Trophoblast cell (in vitro differentiated cells and primary cell): ENCODE data around the gene SMOC1.

Source experiments
- DNase-seq, 2 donors: peaks; one replicate each; pipeline ENCODE4 v3.0.0-alpha.2; 2016
- H2AFZ ChIP-seq: 2 replicates; pipeline ENCODE4 v1.6.1; 2013; ENCODE audit warnings: low read length, moderate library complexity, mild to moderate bottlenecking; ENCODE audit not compliant: insufficient read depth, poor library complexity
- H2AK5ac ChIP-seq: 2 replicates; pipeline ENCODE4 v1.6.1; 2013; ENCODE audit warnings: mild to moderate bottlenecking, low read length
- H2BK120ac ChIP-seq: 2 replicates; pipeline ENCODE4 v1.6.1; 2013; ENCODE audit warnings: low read length, mild to moderate bottlenecking, moderate library complexity; ENCODE audit not compliant: insufficient read depth, poor library complexity
- H2BK12ac ChIP-seq: 2 replicates; pipeline ENCODE4 v1.6.1; 2013; ENCODE audit warnings: mild to moderate bottlenecking, low read length, moderate library complexity
- H2BK5ac ChIP-seq: 2 replicates; pipeline ENCODE4 v1.6.1; 2013; ENCODE audit warnings: low read length, low read depth, moderate library complexity, mild to moderate bottlenecking; ENCODE audit not compliant: poor library complexity
- H3K14ac ChIP-seq: 2 replicates; pipeline ENCODE4 v1.6.1; 2013; ENCODE audit warnings: mild to moderate bottlenecking, low read length
- H3K18ac ChIP-seq: 2 replicates; pipeline ENCODE4 v1.6.1; 2013; ENCODE audit warnings: mild to moderate bottlenecking, low read length
- H3K23ac ChIP-seq: 2 replicates; pipeline ENCODE4 v1.6.1; 2013; ENCODE audit warnings: low read length
- H3K27ac ChIP-seq: 2 replicates; pipeline ENCODE4 v1.5.1; 2013; ENCODE audit warnings: low read depth, mild to moderate bottlenecking, inconsistent platforms, low read length, moderate library complexity
- H3K27me3 ChIP-seq: 2 replicates; pipeline ENCODE4 v1.6.1; 2013; ENCODE audit warnings: inconsistent platforms, mild to moderate bottlenecking, low read length, moderate library complexity; ENCODE audit not compliant: insufficient read depth
- H3K36me3 ChIP-seq, 2 experiments: 1 replicate in 1 of 2; 2 replicates in 1 of 2; pipeline ENCODE4 v1.6.1; 2013; ENCODE audit warnings: low read length in 2 of 2, mild to moderate bottlenecking in 2 of 2, moderate library complexity in 1 of 2; ENCODE audit not compliant: insufficient read depth in 2 of 2, control insufficient read depth in 1 of 2
- H3K4ac ChIP-seq: 2 replicates; pipeline ENCODE4 v1.6.1; 2013; ENCODE audit warnings: low read depth, mild to moderate bottlenecking, low read length, moderate library complexity
- H3K4me1 ChIP-seq, 2 experiments: 1 replicate in 1 of 2; 2 replicates in 1 of 2; pipeline ENCODE4 v1.6.1; 2013; ENCODE audit warnings: low read length in 2 of 2, mild to moderate bottlenecking in 2 of 2, moderate library complexity in 1 of 2; ENCODE audit not compliant: insufficient read depth in 2 of 2, control insufficient read depth in 1 of 2
- H3K4me2 ChIP-seq: 2 replicates; pipeline ENCODE4 v1.6.1; 2013; ENCODE audit warnings: inconsistent platforms, mild to moderate bottlenecking, low read length, moderate library complexity
- H3K4me3 ChIP-seq: 2 replicates; pipeline ENCODE4 v1.5.1; 2013; ENCODE audit warnings: mild to moderate bottlenecking, low read depth, low read length, inconsistent platforms
- H3K79me1 ChIP-seq: one replicate; pipeline ENCODE4 v1.6.1; 2013; ENCODE audit warnings: low read length
- H3K79me2 ChIP-seq: 2 replicates; pipeline ENCODE4 v1.6.1; 2013; ENCODE audit warnings: low read length, mild to moderate bottlenecking; ENCODE audit not compliant: control insufficient read depth, insufficient read depth, poor library complexity
- H3K9ac ChIP-seq: 2 replicates; pipeline ENCODE4 v1.6.1; 2013; ENCODE audit warnings: mild to moderate bottlenecking, low read length
- H3K9me3 ChIP-seq: 2 replicates; pipeline ENCODE4 v1.6.1; 2013; ENCODE audit warnings: low read depth, mild to moderate bottlenecking, control low read depth, inconsistent platforms, low read length; ENCODE audit not compliant: insufficient read depth
- H4K12ac ChIP-seq: 2 replicates; pipeline ENCODE4 v1.6.1; 2013; ENCODE audit warnings: low read depth, mild to moderate bottlenecking, low read length, moderate library complexity
- H4K8ac ChIP-seq: 2 replicates; pipeline ENCODE4 v1.6.1; 2013; ENCODE audit warnings: low read depth, mild to moderate bottlenecking, low read length, moderate library complexity
- H4K91ac ChIP-seq: one replicate; pipeline ENCODE4 v1.6.1; 2013; ENCODE audit warnings: low read depth, mild to moderate bottlenecking, low read length, moderate library complexity
- WGBS: extraction: QIAGEN DNeasy Blood & Tissue Kit; methylation state at CpG from one replicate; pipeline ENCODE4 v1.1.7; 2013; ENCODE audit warnings: missing lambda C conversion rate; ENCODE audit not compliant: insufficient read length, insufficient coverage; ENCODE audit errors: extremely low coverage; 5-methylcytosine and 5-hydroxymethylcytosine counted together

SMOC1 gene

DNA sequence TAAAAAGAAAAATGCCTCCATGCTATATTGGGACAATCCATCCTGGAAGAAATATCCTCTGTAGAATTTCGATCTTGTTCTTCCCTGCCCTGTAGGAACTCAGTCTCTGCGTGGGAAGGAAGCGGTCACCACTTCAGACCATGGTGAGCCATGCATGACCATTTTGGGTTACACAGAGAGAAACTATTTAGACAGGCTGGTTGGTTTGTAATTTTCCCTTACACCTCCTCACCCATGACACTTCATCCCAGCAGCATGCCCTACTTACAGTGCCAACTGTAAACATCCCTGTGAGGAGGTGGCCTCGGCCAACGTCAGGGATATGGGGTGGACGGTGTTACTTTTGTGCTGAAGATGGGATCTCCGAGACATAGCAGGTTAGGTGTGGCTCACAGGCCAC is 121.4 kb downstream of the SMOC1 start:
- Histone ChIP-seq H2BK12ac (no peak overlapping the region), H3K4ac (no peak overlapping the region), H3K23ac (no peak overlapping the region), H3K4me1 (no peaks in the 10 kb centered on the region), H3K4me2 (no peak overlapping the region), H2AK5ac (no peak overlapping the region), H3K79me2 (no peaks in the 10 kb centered on the region), H3K27me3 (no peaks in the 10 kb centered on the region), H3K14ac (no peak overlapping the region), H3K18ac (no peak overlapping the region), H4K91ac (no peak overlapping the region), H3K36me3 (no peaks in the 10 kb centered on the region), H3K79me1 (no peaks in the 10 kb centered on the region), H3K27ac (no peak overlapping the region), H2BK5ac (no peak overlapping the region), H3K9me3 (no peaks in the 10 kb centered on the region), H3K4me3 (no peak overlapping the region), H2AFZ (no peak overlapping the region), H4K8ac (no peak overlapping the region), H3K9ac (no peak overlapping the region), H4K12ac (no peak overlapping the region), H2BK120ac (no peak overlapping the region)
- DNase-seq = no peak
- no CpG with 5 or more reads among the region's 7 CpGs for WGBS

DNA sequence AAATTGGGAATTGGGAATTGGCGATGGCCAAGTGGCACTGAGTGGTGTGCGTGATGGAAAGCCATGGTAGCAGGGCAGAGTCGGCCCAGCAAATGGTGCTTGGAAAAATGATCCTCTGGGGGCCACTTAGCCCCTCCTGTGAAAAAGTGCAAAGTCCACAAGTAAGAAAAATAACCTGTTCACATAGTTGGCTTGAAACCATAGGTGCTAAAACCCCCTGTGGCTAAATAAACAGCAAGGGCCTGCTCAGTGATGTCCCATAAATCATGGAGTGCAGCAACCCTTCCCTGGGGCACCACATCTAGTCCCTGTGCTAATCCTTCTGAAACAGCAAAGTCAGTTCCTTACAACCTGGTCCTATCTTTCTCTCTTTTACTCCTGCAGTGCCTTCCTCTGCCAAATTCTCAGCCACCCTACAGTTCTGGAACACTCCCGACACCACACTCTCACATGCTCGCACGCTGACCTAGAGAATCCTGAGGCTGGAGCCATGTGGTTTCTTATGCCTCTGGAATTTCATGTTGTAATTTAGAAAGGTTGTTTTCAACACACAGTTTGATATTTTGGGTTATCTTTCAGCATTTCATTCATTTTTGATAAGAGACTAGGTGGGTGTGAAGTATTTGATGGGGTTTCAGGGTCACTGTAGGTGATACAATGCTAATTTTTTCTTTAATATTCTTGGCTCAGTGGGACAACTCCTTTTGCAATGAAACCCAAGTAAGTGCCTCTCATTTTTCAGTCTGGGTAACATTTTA is 123.6 kb downstream of the SMOC1 start:
- H4K91ac ChIP-seq = no peak overlapping the region
- no CpG with 5 or more reads among the region's 6 CpGs for WGBS
- H2BK5ac ChIP-seq = no peak overlapping the region
- H2AK5ac ChIP-seq = no peak overlapping the region
- H2AFZ ChIP-seq = no peak overlapping the region
- no peaks in the 10 kb centered on the region for H3K27me3 ChIP-seq
- no peak overlapping the region for H4K12ac ChIP-seq
- no peak overlapping the region for H3K4ac ChIP-seq
- H3K4me1 ChIP-seq = no peaks in the 10 kb centered on the region
- no peaks in the 10 kb centered on the region for H3K9me3 ChIP-seq
- no peak overlapping the region for H2BK12ac ChIP-seq
- H3K9ac ChIP-seq = no peak overlapping the region
- no peaks in the 10 kb centered on the region for H3K79me2 ChIP-seq
- no peak overlapping the region for H4K8ac ChIP-seq
- DNase-seq = no peak
- H3K4me3 ChIP-seq = no peak overlapping the region
- H3K27ac ChIP-seq = no peak overlapping the region
- H3K79me1 ChIP-seq = no peaks in the 10 kb centered on the region
- no peak overlapping the region for H3K4me2 ChIP-seq
- H3K23ac ChIP-seq = no peak overlapping the region
- no peak overlapping the region for H2BK120ac ChIP-seq
- no peak overlapping the region for H3K14ac ChIP-seq
- H3K36me3 ChIP-seq = no peaks in the 10 kb centered on the region
- no peak overlapping the region for H3K18ac ChIP-seq

DNA sequence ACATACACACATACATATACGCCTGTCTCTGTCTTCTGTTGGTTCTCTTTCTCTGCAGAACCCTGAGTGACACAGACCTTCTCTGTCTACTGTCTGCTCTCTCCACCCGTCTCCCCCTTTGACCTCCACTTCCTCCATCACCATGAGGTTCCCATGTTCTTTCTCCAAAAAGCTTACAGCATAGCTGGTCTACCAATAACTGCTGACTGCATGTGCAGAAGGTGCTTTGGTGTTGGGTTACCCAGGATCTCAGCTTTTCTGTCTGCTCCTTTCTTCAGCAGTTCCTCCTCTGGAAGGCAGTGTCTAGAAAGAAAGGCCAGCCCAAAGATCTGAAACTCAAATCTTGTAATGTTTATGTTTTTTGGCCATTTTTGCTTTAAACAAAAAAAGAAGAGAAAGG is 125.6 kb downstream of the SMOC1 start:
- no peak overlapping the region for H2BK5ac ChIP-seq
- H2AK5ac ChIP-seq = no peak overlapping the region
- no peak overlapping the region for H3K23ac ChIP-seq
- H2AFZ ChIP-seq = no peak overlapping the region
- H4K12ac ChIP-seq = no peak overlapping the region
- H3K27ac ChIP-seq = no peak overlapping the region
- no peaks in the 10 kb centered on the region for H3K27me3 ChIP-seq
- no peak overlapping the region for H3K14ac ChIP-seq
- no peak overlapping the region for H3K9ac ChIP-seq
- WGBS = no CpG with 5 or more reads among the region's 2 CpGs
- no peak overlapping the region for H2BK120ac ChIP-seq
- H3K79me1 ChIP-seq = no peaks in the 10 kb centered on the region
- DNase-seq = no peak
- peaks cover 0 to under 1% of the 10 kb centered on the region in 2 experiments for H3K4me1 ChIP-seq
- H3K9me3 ChIP-seq = no peaks in the 10 kb centered on the region
- H3K36me3 ChIP-seq = no peaks in the 10 kb centered on the region
- no peak overlapping the region for H4K91ac ChIP-seq
- no peaks in the 10 kb centered on the region for H3K79me2 ChIP-seq
- no peak overlapping the region for H4K8ac ChIP-seq
- no peak overlapping the region for H3K4me2 ChIP-seq
- H3K4ac ChIP-seq = no peak overlapping the region
- no peak overlapping the region for H3K18ac ChIP-seq
- H2BK12ac ChIP-seq = no peak overlapping the region
- no peak overlapping the region for H3K4me3 ChIP-seq

DNA sequence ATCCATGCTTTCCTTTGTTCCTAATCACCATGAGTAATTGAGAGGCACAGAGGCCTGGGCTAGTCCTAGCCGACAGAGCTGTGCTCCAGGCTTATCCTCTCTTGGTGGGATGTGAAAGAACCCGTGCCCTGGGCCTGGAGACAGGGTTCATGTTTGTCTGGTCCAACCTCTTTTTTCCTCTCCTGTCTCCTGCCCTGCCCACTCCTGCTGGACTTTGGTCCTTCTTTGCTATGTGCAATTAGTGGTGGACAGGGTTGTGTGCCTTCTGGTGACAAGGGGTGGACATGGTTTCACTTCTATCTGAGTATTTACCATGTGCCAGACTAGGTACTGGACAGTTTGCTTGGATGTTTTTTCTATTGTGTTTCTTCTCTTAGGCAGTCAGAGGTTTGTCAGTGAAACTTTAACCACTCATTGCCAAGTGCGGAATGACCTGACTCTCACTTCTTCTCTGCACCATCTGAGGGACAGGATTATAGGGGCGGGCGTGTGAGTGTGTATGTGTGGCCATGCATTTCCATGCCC is 126.1 kb downstream of the SMOC1 start:
- peaks cover 3 to 6% of the 10 kb centered on the region in 2 experiments for H3K4me1 ChIP-seq
- H3K4ac ChIP-seq = no peak overlapping the region
- no peak overlapping the region for H3K23ac ChIP-seq
- H3K4me2 ChIP-seq = no peak overlapping the region
- no peak overlapping the region for H3K14ac ChIP-seq
- no peak overlapping the region for H4K91ac ChIP-seq
- no peak overlapping the region for H2AK5ac ChIP-seq
- H3K27ac ChIP-seq = no peak overlapping the region
- no peaks in the 10 kb centered on the region for H3K79me2 ChIP-seq
- no peaks in the 10 kb centered on the region for H3K9me3 ChIP-seq
- no peak overlapping the region for H2AFZ ChIP-seq
- no peaks in the 10 kb centered on the region for H3K36me3 ChIP-seq
- H2BK5ac ChIP-seq = no peak overlapping the region
- H2BK120ac ChIP-seq = no peak overlapping the region
- no peaks in the 10 kb centered on the region for H3K79me1 ChIP-seq
- no peak for DNase-seq
- no peak overlapping the region for H4K8ac ChIP-seq
- no peaks in the 10 kb centered on the region for H3K27me3 ChIP-seq
- H2BK12ac ChIP-seq = no peak overlapping the region
- H4K12ac ChIP-seq = no peak overlapping the region
- no peak overlapping the region for H3K9ac ChIP-seq
- WGBS = no CpG with 5 or more reads among the region's 5 CpGs
- no peak overlapping the region for H3K18ac ChIP-seq
- H3K4me3 ChIP-seq = no peak overlapping the region
